ENCODE results near the gene TMED4. TPM values are rescaled to one million over a fixed set of nuclear protein-coding genes. Genes with fewer than 3 reads are reported as not detected.

The TMED4 gene
- total and polyA plus RNA-seq, 10 of the 15 experiments (the other 5 are each of a cell fraction or from before 2014, with no cell fraction given), result 20.8 to 71.3 (median 51.0) TPM

GRCh38 chr7:44581879-44582603 is at the start of gene TMED4 (continued):
- TF ChIP-seq, protein P1, sequence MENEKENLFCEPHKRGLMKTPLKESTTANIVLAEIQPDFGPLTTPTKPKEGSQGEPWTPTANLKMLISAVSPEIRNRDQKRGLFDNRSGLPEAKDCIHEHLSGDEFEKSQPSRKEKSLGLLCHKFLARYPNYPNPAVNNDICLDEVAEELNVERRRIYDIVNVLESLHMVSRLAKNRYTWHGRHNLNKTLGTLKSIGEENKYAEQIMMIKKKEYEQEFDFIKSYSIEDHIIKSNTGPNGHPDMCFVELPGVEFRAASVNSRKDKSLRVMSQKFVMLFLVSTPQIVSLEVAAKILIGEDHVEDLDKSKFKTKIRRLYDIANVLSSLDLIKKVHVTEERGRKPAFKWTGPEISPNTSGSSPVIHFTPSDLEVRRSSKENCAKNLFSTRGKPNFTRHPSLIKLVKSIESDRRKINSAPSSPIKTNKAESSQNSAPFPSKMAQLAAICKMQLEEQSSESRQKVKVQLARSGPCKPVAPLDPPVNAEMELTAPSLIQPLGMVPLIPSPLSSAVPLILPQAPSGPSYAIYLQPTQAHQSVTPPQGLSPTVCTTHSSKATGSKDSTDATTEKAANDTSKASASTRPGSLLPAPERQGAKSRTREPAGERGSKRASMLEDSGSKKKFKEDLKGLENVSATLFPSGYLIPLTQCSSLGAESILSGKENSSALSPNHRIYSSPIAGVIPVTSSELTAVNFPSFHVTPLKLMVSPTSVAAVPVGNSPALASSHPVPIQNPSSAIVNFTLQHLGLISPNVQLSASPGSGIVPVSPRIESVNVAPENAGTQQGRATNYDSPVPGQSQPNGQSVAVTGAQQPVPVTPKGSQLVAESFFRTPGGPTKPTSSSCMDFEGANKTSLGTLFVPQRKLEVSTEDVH (IDR thresholded peaks at IDR 0.05; ENCODE audit: low read depth, partially characterized antibody), result no peak
- TF ChIP-seq, protein P2, sequence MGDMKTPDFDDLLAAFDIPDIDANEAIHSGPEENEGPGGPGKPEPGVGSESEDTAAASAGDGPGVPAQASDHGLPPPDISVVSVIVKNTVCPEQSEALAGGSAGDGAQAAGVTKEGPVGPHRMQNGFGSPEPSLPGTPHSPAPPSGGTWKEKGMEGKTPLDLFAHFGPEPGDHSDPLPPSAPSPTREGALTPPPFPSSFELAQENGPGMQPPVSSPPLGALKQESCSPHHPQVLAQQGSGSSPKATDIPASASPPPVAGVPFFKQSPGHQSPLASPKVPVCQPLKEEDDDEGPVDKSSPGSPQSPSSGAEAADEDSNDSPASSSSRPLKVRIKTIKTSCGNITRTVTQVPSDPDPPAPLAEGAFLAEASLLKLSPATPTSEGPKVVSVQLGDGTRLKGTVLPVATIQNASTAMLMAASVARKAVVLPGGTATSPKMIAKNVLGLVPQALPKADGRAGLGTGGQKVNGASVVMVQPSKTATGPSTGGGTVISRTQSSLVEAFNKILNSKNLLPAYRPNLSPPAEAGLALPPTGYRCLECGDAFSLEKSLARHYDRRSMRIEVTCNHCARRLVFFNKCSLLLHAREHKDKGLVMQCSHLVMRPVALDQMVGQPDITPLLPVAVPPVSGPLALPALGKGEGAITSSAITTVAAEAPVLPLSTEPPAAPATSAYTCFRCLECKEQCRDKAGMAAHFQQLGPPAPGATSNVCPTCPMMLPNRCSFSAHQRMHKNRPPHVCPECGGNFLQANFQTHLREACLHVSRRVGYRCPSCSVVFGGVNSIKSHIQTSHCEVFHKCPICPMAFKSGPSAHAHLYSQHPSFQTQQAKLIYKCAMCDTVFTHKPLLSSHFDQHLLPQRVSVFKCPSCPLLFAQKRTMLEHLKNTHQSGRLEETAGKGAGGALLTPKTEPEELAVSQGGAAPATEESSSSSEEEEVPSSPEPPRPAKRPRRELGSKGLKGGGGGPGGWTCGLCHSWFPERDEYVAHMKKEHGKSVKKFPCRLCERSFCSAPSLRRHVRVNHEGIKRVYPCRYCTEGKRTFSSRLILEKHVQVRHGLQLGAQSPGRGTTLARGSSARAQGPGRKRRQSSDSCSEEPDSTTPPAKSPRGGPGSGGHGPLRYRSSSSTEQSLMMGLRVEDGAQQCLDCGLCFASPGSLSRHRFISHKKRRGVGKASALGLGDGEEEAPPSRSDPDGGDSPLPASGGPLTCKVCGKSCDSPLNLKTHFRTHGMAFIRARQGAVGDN (IDR thresholded peaks at IDR 0.05), result peak; percentile 60; the same call in 1 of the 2 replicates
- TF ChIP-seq SMC3 (IDR thresholded peaks at IDR 0.05; ENCODE audit: borderline replicate concordance, low read length) (no peak), MEF2A (IDR thresholded peaks at IDR 0.05; ENCODE audit: insufficient read depth, low read depth, low read length) (no peak), RAD51 (IDR thresholded peaks at IDR 0.05) (no peak), TCF12 (IDR thresholded peaks at IDR 0.05; ENCODE audit: low read depth, low read length) (no peak), TCF3 (IDR thresholded peaks at IDR 0.05; ENCODE audit: borderline replicate concordance, insufficient read depth, low read depth, low read length) (peak; percentile 84), SUZ12 (IDR thresholded peaks at IDR 0.05; ENCODE audit: unreplicated experiment) (no peak), LARP7 (IDR thresholded peaks at IDR 0.05) (peak; percentile 80), PAX8 (IDR thresholded peaks at IDR 0.05) (no peak), KAT2A (conservative IDR thresholded peaks at IDR 0.05; ENCODE audit: control insufficient read depth, low read depth, low read length) (no peak), MTA3 (IDR thresholded peaks at IDR 0.05; ENCODE audit: borderline replicate concordance, low read length) (no peak), NRF1 (conservative IDR thresholded peaks at IDR 0.05; ENCODE audit: low read depth, low read length) (peak; percentile 97), ZNF592 (IDR thresholded peaks at IDR 0.05) (no peak), TARDBP (IDR thresholded peaks at IDR 0.05; ENCODE audit: borderline replicate concordance) (no peak)
- TF ChIP-seq, protein P3, sequence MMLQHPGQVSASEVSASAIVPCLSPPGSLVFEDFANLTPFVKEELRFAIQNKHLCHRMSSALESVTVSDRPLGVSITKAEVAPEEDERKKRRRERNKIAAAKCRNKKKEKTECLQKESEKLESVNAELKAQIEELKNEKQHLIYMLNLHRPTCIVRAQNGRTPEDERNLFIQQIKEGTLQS (IDR thresholded peaks at IDR 0.05; ENCODE audit: borderline replicate concordance, extremely low read depth, low read depth, low read length), result no peak
